Neural cell (in vitro differentiated cells): ENCODE results near the gene ENO4. TPM values are rescaled to one million over a fixed set of nuclear protein-coding genes. Genes with fewer than 3 reads are reported as not detected.

Experiments
- H2AFZ ChIP-seq: fragments of 200-600, 300-800 bp; sonication (generic), shearing (Covaris generic); 2 replicates; pipeline ENCODE4 v1.6.0; 2014; ENCODE audit warnings: low read depth, mild to moderate bottlenecking, antibody characterized with exemption, low read length, moderate library complexity
- H3F3A ChIP-seq: fragments of 200-600 bp; shearing (Covaris generic); 2 replicates; pipeline ENCODE4 v1.6.1; 2016; ENCODE audit warnings: mild to moderate bottlenecking, moderate library complexity, mixed read lengths, antibody characterized with exemption, low read length; ENCODE audit not compliant: insufficient read depth, poor library complexity, severe bottlenecking
- H3K27ac ChIP-seq: fragments of 200-600, 300-800 bp; sonication (generic), shearing (Covaris generic); 2 replicates; pipeline ENCODE4 v1.5.1; 2014; ENCODE audit warnings: mild to moderate bottlenecking, low read length, moderate library complexity
- H3K27me3 ChIP-seq: fragments of 300-800, 200-600 bp; sonication (generic), shearing (Covaris generic); 2 replicates; pipeline ENCODE4 v1.6.0; 2014; ENCODE audit warnings: mild to moderate bottlenecking, low read depth, low read length, moderate library complexity; ENCODE audit not compliant: insufficient read depth
- H3K36me3 ChIP-seq: fragments of 300-800, 200-600 bp; sonication (generic), shearing (Covaris generic); 2 replicates; pipeline ENCODE4 v1.5.1; 2014; ENCODE audit warnings: mild to moderate bottlenecking, antibody characterized with exemption, low read length, moderate library complexity; ENCODE audit not compliant: insufficient read depth
- H3K4me2 ChIP-seq: fragments of 300-800, 200-600 bp; sonication (generic), shearing (Covaris generic); 2 replicates; pipeline ENCODE4 v1.6.0; 2014; ENCODE audit warnings: mild to moderate bottlenecking, low read length
- H3K4me3 ChIP-seq: fragments of 300-800, 200-600 bp; sonication (generic), shearing (Covaris generic); 2 replicates; pipeline ENCODE4 v1.5.1; 2014; ENCODE audit warnings: mild to moderate bottlenecking, low read length, moderate library complexity
- H3K79me2 ChIP-seq: fragments of 200-600 bp; shearing (Covaris generic); replicated peaks from 2 replicates; pipeline ENCODE4 v1.6.0; 2014; ENCODE audit warnings: mild to moderate bottlenecking, low read length, moderate library complexity; ENCODE audit not compliant: insufficient read depth
- H3K9ac ChIP-seq: fragments of 300-800, 200-600 bp; sonication (generic), shearing (Covaris generic); 2 replicates; pipeline ENCODE4 v1.6.1; 2016; ENCODE audit warnings: mild to moderate bottlenecking, low read length, mixed read lengths
- H3K9me2 ChIP-seq: fragments of 200-600 bp; shearing (Covaris generic); 2 replicates; pipeline ENCODE4 v1.6.1; 2016; ENCODE audit warnings: mild to moderate bottlenecking, low read length, mixed read lengths; ENCODE audit not compliant: insufficient read depth
- H3K9me3 ChIP-seq: fragments of 200-600, 300-800 bp; sonication (generic), shearing (Covaris generic); 2 replicates; pipeline ENCODE4 v1.6.1; 2016; ENCODE audit warnings: mild to moderate bottlenecking, mixed run types, low read length, moderate library complexity, mixed read lengths
- H4K20me1 ChIP-seq: fragments of 200-600 bp; shearing (Covaris generic); 2 replicates; pipeline ENCODE4 v1.6.1; 2016; ENCODE audit warnings: mild to moderate bottlenecking, mixed run types; ENCODE audit not compliant: insufficient read depth
- EP300 ChIP-seq: fragments of 450-650 bp; conservative IDR thresholded peaks from 2 replicates; pipeline ENCODE4 v1.6.1; 2014; ENCODE audit warnings: antibody characterized with exemption, mild to moderate bottlenecking, moderate library complexity; ENCODE audit not compliant: poor library complexity, severe bottlenecking
- EZH2 ChIP-seq: fragments of 200-600, 300-800 bp; shearing (Covaris generic), sonication (generic); IDR thresholded peaks from 2 replicates; pipeline ENCODE4 v1.6.1; 2014; ENCODE audit warnings: antibody characterized with exemption, low read length, borderline replicate concordance, mild to moderate bottlenecking; ENCODE audit not compliant: insufficient read depth, poor library complexity, severe bottlenecking
- MXI1 ChIP-seq: fragments of 450-650 bp; conservative IDR thresholded peaks from 2 replicates; pipeline ENCODE4 v1.6.1; 2014; ENCODE audit warnings: antibody characterized with exemption, mild to moderate bottlenecking; ENCODE audit not compliant: poor library complexity, severe bottlenecking
- POLR2AphosphoS5 ChIP-seq: IDR thresholded peaks from 2 replicates; pipeline ENCODE4 v1.6.1; 2012
- RAD21 ChIP-seq: fragments of 450-650 bp; conservative IDR thresholded peaks from 2 replicates; pipeline ENCODE4 v1.6.1; 2014; ENCODE audit warnings: antibody characterized with exemption, mild to moderate bottlenecking, moderate library complexity
- SMC3 ChIP-seq: fragments of 450-650 bp; conservative IDR thresholded peaks from 2 replicates; pipeline ENCODE4 v1.6.1; 2014; ENCODE audit warnings: antibody characterized with exemption, mild to moderate bottlenecking, moderate library complexity; ENCODE audit not compliant: poor library complexity
- TAF1 ChIP-seq: IDR thresholded peaks from 2 replicates; pipeline ENCODE4 v1.6.1; 2012; ENCODE audit warnings: low read depth
- polyA plus RNA-seq: library from polyadenylated mRNA; depleted of rRNA; stranded (reverse); fragments of >200 nt; gene quantifications from 2 replicates; pipeline ENCODE4 v1.2.3, GENCODE V29; 2014
- TF ChIP-seq, protein P1 (sequence below): IDR thresholded peaks from 2 replicates; pipeline ENCODE4 v1.6.1; 2012; ENCODE audit warnings: borderline replicate concordance
- TF ChIP-seq, protein P2 (sequence below): fragments of 450-650 bp; IDR thresholded peaks from 2 replicates; pipeline ENCODE4 v1.5.1; 2014; ENCODE audit warnings: antibody characterized with exemption, mild to moderate bottlenecking, moderate library complexity; ENCODE audit not compliant: poor library complexity, severe bottlenecking

The ENO4 gene
- polyA plus RNA-seq, 1 donor from 2014 or later = 0.51 TPM

DNA sequence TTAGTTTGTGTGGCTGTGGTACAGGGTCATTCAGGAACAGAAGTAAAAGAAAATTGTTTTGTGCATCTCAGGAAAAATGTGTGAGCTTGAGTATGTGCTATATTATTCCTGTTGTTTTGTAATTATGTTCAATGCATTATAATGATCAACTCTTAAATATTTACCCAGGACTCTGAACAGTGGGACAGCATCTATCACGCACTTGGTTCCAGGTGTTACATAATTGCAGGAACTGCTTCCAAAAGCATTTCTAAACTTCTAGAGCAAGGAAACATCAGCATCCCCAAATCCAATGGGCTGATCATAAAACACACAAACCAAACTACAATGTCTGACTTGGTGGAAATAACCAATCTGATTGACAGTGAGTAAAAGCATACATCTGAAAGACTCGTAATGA lies 26.6 kb downstream of the ENO4 start:
- TF ChIP-seq POLR2AphosphoS5 (no peak), SMC3 (no peak), MXI1 (no peak), EP300 (no peak), EZH2 (no peak), TAF1 (no peak), RAD21 (no peak)
- TF ChIP-seq, protein P1, sequence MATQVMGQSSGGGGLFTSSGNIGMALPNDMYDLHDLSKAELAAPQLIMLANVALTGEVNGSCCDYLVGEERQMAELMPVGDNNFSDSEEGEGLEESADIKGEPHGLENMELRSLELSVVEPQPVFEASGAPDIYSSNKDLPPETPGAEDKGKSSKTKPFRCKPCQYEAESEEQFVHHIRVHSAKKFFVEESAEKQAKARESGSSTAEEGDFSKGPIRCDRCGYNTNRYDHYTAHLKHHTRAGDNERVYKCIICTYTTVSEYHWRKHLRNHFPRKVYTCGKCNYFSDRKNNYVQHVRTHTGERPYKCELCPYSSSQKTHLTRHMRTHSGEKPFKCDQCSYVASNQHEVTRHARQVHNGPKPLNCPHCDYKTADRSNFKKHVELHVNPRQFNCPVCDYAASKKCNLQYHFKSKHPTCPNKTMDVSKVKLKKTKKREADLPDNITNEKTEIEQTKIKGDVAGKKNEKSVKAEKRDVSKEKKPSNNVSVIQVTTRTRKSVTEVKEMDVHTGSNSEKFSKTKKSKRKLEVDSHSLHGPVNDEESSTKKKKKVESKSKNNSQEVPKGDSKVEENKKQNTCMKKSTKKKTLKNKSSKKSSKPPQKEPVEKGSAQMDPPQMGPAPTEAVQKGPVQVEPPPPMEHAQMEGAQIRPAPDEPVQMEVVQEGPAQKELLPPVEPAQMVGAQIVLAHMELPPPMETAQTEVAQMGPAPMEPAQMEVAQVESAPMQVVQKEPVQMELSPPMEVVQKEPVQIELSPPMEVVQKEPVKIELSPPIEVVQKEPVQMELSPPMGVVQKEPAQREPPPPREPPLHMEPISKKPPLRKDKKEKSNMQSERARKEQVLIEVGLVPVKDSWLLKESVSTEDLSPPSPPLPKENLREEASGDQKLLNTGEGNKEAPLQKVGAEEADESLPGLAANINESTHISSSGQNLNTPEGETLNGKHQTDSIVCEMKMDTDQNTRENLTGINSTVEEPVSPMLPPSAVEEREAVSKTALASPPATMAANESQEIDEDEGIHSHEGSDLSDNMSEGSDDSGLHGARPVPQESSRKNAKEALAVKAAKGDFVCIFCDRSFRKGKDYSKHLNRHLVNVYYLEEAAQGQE = no peak
- TF ChIP-seq, protein P2, sequence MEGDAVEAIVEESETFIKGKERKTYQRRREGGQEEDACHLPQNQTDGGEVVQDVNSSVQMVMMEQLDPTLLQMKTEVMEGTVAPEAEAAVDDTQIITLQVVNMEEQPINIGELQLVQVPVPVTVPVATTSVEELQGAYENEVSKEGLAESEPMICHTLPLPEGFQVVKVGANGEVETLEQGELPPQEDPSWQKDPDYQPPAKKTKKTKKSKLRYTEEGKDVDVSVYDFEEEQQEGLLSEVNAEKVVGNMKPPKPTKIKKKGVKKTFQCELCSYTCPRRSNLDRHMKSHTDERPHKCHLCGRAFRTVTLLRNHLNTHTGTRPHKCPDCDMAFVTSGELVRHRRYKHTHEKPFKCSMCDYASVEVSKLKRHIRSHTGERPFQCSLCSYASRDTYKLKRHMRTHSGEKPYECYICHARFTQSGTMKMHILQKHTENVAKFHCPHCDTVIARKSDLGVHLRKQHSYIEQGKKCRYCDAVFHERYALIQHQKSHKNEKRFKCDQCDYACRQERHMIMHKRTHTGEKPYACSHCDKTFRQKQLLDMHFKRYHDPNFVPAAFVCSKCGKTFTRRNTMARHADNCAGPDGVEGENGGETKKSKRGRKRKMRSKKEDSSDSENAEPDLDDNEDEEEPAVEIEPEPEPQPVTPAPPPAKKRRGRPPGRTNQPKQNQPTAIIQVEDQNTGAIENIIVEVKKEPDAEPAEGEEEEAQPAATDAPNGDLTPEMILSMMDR = no peak
- Histone ChIP-seq H3K4me3 (no peak overlapping the region), H3K27ac (no peak overlapping the region), H3F3A (no peaks in the 10 kb centered on the region), H3K9me2 (no peaks in the 10 kb centered on the region), H3K9ac (no peak overlapping the region), H4K20me1 (no peaks in the 10 kb centered on the region), H3K9me3 (no peaks in the 10 kb centered on the region), H3K27me3 (no peaks in the 10 kb centered on the region), H2AFZ (no peak overlapping the region), H3K4me2 (no peak overlapping the region), H3K36me3 (no peaks in the 10 kb centered on the region), H3K79me2 (no peaks in the 10 kb centered on the region)

- no peak overlapping the region for H3K27ac ChIP-seq
- no peak for TF ChIP-seq MXI1
- no peak overlapping the region for H3K9ac ChIP-seq
- H3K9me2 ChIP-seq = no peaks in the 10 kb centered on the region
- H3K79me2 ChIP-seq = no peaks in the 10 kb centered on the region
- H3K4me2 ChIP-seq = no peak overlapping the region
- H3K36me3 ChIP-seq = no peaks in the 10 kb centered on the region
- no peaks in the 10 kb centered on the region for H3F3A ChIP-seq
- H2AFZ ChIP-seq = no peak overlapping the region
- H3K9me3 ChIP-seq = no peaks in the 10 kb centered on the region
- H4K20me1 ChIP-seq = no peaks in the 10 kb centered on the region
- H3K27me3 ChIP-seq = no peaks in the 10 kb centered on the region
- H3K4me3 ChIP-seq = no peak overlapping the region
Observed at GRCh38 chr10:116877391-116877790, 28.1 kb downstream of the ENO4 start.

GRCh38 chr10:116878123-116878522 lies 28.8 kb downstream of the ENO4 start:
- no peaks in the 10 kb centered on the region for H3K9me3 ChIP-seq
- H3F3A ChIP-seq = no peaks in the 10 kb centered on the region
- no peak overlapping the region for H2AFZ ChIP-seq
- no peaks in the 10 kb centered on the region for H3K9me2 ChIP-seq
- H3K36me3 ChIP-seq = no peaks in the 10 kb centered on the region
- no peak overlapping the region for H3K27ac ChIP-seq
- no peak overlapping the region for H3K9ac ChIP-seq
- no peak overlapping the region for H3K4me2 ChIP-seq
- no peaks in the 10 kb centered on the region for H3K27me3 ChIP-seq
- no peak overlapping the region for H3K4me3 ChIP-seq
- no peaks in the 10 kb centered on the region for H4K20me1 ChIP-seq
- TF ChIP-seq SMC3 = no peak
- TF ChIP-seq, protein P2 = no peak
- H3K79me2 ChIP-seq = no peaks in the 10 kb centered on the region
